A549 (cell line): Measurements from ENCODE around the gene MRPS26. TPM values are rescaled to one million over a fixed set of nuclear protein-coding genes. Genes with fewer than 3 reads are reported as not detected.

ENCODE experiments used
- ATAC-seq, 2 experiments: fragments of 200-7000 bp in 1 of 2; fragments of >200 bp in 1 of 2; cut with Nextera tagmentation in 1 of 2; cut with Tn5 transposase in 1 of 2; 3 replicates each; pipeline versions ENCODE4 v1.8.0 to v1.9.1; 2018 to 2020; ENCODE audit warnings: mild to moderate bottlenecking in 1 of 2, moderate library complexity in 1 of 2
- CTCF ChIA-PET: fragments of 300-600 bp; sonication (Branson Sonifier 250); formaldehyde crosslinking; extraction: SDS; loops from one replicate; lab custom pipeline; 2021; ENCODE audit warnings: antibody characterized with exemption, inconsistent platforms; lab: Yijun Ruan, JAX
- POLR2A ChIA-PET: fragments of 350-600 bp; formaldehyde crosslinking; extraction: SDS; loops from one replicate; lab custom pipeline; 2021; ENCODE audit warnings: antibody characterized with exemption, inconsistent platforms; lab: Yijun Ruan, JAX
- DNase-seq, 2 experiments: peaks; one replicate each; pipeline versions ENCODE4 v3.0.0 to v3.0.0-alpha.2; 2011 to 2016; ENCODE audit warnings: low read depth in 1 of 2, low spot score in 1 of 2
- FAIRE-seq: peaks from 2 replicates; lab custom pipeline; 2011; peaks lifted over from hg19 to GRCh38; lab: Jason Lieb, UNC
- H3K27ac ChIP-seq, 2 experiments: fragments of >200 bp; sonication (Bioruptor Twin); formaldehyde crosslinking; 3 replicates each; pipeline ENCODE4 v1.5.1; 2016 to 2017
- H3K4me1 ChIP-seq: fragments of >200 bp; sonication (Bioruptor Twin); formaldehyde crosslinking; 3 replicates; pipeline ENCODE4 v1.6.1; 2016
- H3K4me2 ChIP-seq: fragments of >200 bp; sonication (Bioruptor Twin); formaldehyde crosslinking; 3 replicates; pipeline ENCODE4 v1.6.1; 2016
- H3K4me3 ChIP-seq: fragments of >200 bp; sonication (Bioruptor Twin); formaldehyde crosslinking; 3 replicates; pipeline ENCODE4 v1.5.1; 2016
- H3K9me3 ChIP-seq: fragments of >200 bp; sonication (Bioruptor Twin); formaldehyde crosslinking; 3 replicates; pipeline ENCODE4 v1.6.1; 2016
- CBX8 ChIP-seq: fragments of 200-600 bp; sonication (generic); IDR thresholded peaks from 2 replicates; pipeline ENCODE4 v1.6.1; 2016
- CHD2 ChIP-seq: fragments of 150-350 bp; IDR thresholded peaks from 2 replicates; pipeline ENCODE4 v1.6.1; 2014; ENCODE audit warnings: low read length; ENCODE audit not compliant: partially characterized antibody
- CHD4 ChIP-seq: fragments of 200-600 bp; sonication (generic); IDR thresholded peaks from 2 replicates; pipeline ENCODE4 v1.6.1; 2016; ENCODE audit warnings: antibody characterized with exemption, mild to moderate bottlenecking, borderline replicate concordance
- EHMT2 ChIP-seq: fragments of 200-600 bp; sonication (generic); IDR thresholded peaks from 2 replicates; pipeline ENCODE4 v1.6.1; 2016; ENCODE audit warnings: antibody characterized with exemption, low read depth, mild to moderate bottlenecking, moderate library complexity
- ESRRA ChIP-seq: fragments of 150-350 bp; IDR thresholded peaks from 2 replicates; pipeline ENCODE4 v1.6.1; 2014; ENCODE audit warnings: mild to moderate bottlenecking, low read length, borderline replicate concordance
- HDAC2 ChIP-seq: fragments of 200-600 bp; sonication (generic); IDR thresholded peaks from 2 replicates; pipeline ENCODE4 v1.6.1; 2016
- KDM1A ChIP-seq: fragments of 200-600 bp; sonication (generic); IDR thresholded peaks from 2 replicates; pipeline ENCODE4 v1.6.1; 2016; ENCODE audit warnings: low read depth, mild to moderate bottlenecking
- MYC ChIP-seq: IDR thresholded peaks from 2 replicates; pipeline ENCODE4 v1.6.1; 2012; ENCODE audit warnings: mild to moderate bottlenecking, inconsistent platforms, low read length, improper control_type of control experiment, borderline replicate concordance
- NPAS2 ChIP-seq: fragments of 250-450 bp; sonication (Bioruptor Pico); IDR thresholded peaks from 2 replicates; pipeline ENCODE4 v1.8.0; 2022; ENCODE audit warnings: mild to moderate bottlenecking, moderate library complexity, borderline replicate concordance
- NR3C1 ChIP-seq: fragments of >200 bp; sonication (Bioruptor Twin); formaldehyde crosslinking; IDR thresholded peaks from 3 replicates; pipeline ENCODE4 v1.6.1; 2017
- POLR2A ChIP-seq: IDR thresholded peaks from 2 replicates; pipeline ENCODE4 v1.6.1; 2012; ENCODE audit warnings: mild to moderate bottlenecking, low read length
- RAD21 ChIP-seq, 2 experiments: fragments of >200 bp in 1 of 2; sonication (Bioruptor Twin) in 1 of 2; formaldehyde crosslinking in 1 of 2; IDR thresholded peaks in 1 of 2; conservative IDR thresholded peaks in 1 of 2; 2 replicates in 1 of 2; 3 replicates in 1 of 2; pipeline ENCODE4 v1.6.1; 2012 to 2018; ENCODE audit warnings: inconsistent platforms in 1 of 2
- RFX5 ChIP-seq: fragments of 450-650 bp; IDR thresholded peaks from 2 replicates; pipeline ENCODE4 v1.7.1; 2014; ENCODE audit warnings: antibody characterized with exemption, mild to moderate bottlenecking, moderate library complexity
- RNF2 ChIP-seq: fragments of 200-600 bp; sonication (generic); IDR thresholded peaks from 2 replicates; pipeline ENCODE4 v1.6.1; 2016; ENCODE audit warnings: low read depth, mild to moderate bottlenecking, antibody characterized with exemption, moderate library complexity, borderline replicate concordance
- TP53 ChIP-seq: fragments of 250-450 bp; sonication (Bioruptor Pico); IDR thresholded peaks from 2 replicates; pipeline ENCODE4 v1.5.0; 2021; ENCODE audit warnings: mild to moderate bottlenecking, moderate library complexity
- WGBS: methylation state at CpG from one replicate; pipeline ENCODE4 v1.1.6; 2017; ENCODE audit errors: missing lambda C conversion rate; 5-methylcytosine and 5-hydroxymethylcytosine counted together
- polyA plus RNA-seq, 4 experiments: library from polyadenylated mRNA; depleted of rRNA in 3 of 4; stranded (reverse); fragments of >200 nt; fragmentation: RNase III in 1 of 4; extraction: RNeasy Plus Mini Kit Qiagen cat#74134 plus additional on column Dnase treatment in 1 of 4; gene quantifications; 2 replicates in 3 of 4; 3 replicates in 1 of 4; pipeline ENCODE4 v1.2.3, GENCODE V29; 2011 to 2017
- TF ChIP-seq, protein P1 (sequence below): fragments of 250-450 bp; sonication (Bioruptor Pico); IDR thresholded peaks from 2 replicates; pipeline ENCODE4 v1.5.0; 2020; ENCODE audit warnings: low read depth, mild to moderate bottlenecking, moderate library complexity
- TF ChIP-seq, protein P2 (sequence below): fragments of >200 bp; sonication (Bioruptor Twin); formaldehyde crosslinking; IDR thresholded peaks from 3 replicates; pipeline ENCODE4 v1.6.1; 2016
- TF ChIP-seq, protein P3 (sequence below): fragments of 250-450 bp; sonication (Bioruptor Pico); IDR thresholded peaks from 2 replicates; pipeline ENCODE4 v1.5.0; 2021; ENCODE audit warnings: mild to moderate bottlenecking, moderate library complexity, borderline replicate concordance
- TF ChIP-seq, protein P4 (sequence below): fragments of >200 bp; sonication (Bioruptor Twin); formaldehyde crosslinking; IDR thresholded peaks from 3 replicates; pipeline ENCODE4 v1.5.1; 2016

MRPS26 gene
- polyA plus RNA-seq, 2 of the 4 experiments (the other 2 are of a cell fraction): 69.4 to 111 TPM

DNA sequence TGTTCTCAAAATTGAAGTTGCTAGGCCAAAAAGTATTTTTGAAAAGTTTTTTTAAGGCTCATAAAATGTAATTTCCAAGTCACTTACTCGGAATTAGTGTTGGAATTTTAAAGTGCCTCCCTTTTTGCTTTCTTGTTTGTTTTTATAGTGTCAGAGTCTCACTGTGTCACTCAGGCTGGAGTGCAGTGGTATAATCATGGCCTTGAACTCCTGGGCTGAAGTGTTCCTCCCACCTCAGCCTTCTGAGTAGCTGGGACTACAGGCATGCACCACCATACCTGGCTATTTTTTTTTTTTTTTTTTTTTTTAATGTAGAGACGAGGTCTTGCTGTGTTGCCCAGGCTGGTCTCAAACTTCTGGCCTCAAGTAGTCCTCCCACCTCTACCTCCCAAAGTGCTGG is 42.4 kb upstream of the MRPS26 start (continued):
- TF ChIP-seq, protein P1, sequence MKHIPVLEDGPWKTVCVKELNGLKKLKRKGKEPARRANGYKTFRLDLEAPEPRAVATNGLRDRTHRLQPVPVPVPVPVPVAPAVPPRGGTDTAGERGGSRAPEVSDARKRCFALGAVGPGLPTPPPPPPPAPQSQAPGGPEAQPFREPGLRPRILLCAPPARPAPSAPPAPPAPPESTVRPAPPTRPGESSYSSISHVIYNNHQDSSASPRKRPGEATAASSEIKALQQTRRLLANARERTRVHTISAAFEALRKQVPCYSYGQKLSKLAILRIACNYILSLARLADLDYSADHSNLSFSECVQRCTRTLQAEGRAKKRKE (CRISPR knock-in tag): no peak
- TF ChIP-seq, protein P2, sequence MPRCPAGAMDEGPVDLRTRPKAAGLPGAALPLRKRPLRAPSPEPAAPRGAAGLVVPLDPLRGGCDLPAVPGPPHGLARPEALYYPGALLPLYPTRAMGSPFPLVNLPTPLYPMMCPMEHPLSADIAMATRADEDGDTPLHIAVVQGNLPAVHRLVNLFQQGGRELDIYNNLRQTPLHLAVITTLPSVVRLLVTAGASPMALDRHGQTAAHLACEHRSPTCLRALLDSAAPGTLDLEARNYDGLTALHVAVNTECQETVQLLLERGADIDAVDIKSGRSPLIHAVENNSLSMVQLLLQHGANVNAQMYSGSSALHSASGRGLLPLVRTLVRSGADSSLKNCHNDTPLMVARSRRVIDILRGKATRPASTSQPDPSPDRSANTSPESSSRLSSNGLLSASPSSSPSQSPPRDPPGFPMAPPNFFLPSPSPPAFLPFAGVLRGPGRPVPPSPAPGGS: no peak
- no peak for TF ChIP-seq NPAS2 (CRISPR knock-in tag)
- TF ChIP-seq, protein P3, sequence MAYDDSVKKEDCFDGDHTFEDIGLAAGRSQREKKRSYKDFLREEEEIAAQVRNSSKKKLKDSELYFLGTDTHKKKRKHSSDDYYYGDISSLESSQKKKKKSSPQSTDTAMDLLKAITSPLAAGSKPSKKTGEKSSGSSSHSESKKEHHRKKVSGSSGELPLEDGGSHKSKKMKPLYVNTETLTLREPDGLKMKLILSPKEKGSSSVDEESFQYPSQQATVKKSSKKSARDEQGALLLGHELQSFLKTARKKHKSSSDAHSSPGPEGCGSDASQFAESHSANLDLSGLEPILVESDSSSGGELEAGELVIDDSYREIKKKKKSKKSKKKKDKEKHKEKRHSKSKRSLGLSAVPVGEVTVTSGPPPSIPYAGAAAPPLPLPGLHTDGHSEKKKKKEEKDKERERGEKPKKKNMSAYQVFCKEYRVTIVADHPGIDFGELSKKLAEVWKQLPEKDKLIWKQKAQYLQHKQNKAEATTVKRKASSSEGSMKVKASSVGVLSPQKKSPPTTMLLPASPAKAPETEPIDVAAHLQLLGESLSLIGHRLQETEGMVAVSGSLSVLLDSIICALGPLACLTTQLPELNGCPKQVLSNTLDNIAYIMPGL (CRISPR knock-in tag): no peak
- TF ChIP-seq TP53 (CRISPR knock-in tag): no peak
- TF ChIP-seq MYC: no peak
- TF ChIP-seq CHD4: no peak

DNA sequence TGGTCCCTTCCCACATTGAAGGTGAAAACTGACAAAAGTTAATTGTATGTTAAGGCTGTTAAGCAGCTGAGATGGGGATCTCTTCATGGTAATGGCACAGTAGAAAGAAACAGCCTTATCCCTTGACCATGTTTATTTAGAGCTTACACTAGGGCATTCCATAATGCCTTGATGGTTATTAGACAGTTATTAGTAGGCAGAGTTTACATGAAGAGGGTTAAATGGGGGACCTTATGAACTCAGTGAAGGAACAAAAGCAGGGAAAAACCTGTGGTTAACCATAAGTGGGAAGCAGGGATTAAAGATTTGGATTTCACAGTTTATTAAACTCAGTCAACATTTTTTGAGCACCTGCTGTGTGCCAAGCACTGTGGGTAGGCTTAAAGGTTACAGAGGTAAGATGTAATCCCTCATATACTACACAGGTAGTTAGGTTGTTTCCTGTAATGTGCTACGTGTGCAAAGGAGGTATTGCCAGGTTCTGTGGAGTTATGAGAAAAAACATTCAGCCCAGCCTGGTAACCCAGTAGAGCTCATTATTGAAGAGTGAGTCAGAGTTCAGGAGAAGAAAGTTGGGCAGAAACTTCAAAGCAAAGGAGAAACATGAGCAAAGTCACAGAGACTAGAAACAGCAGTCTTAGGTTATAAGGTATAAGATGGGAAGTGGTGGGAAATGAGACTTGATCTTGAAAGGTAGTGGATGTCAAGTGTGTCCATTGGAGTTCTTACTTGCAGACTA is 34.7 kb upstream of the MRPS26 start:
- no peak overlapping the region for H3K4me3 ChIP-seq
- peaks cover 11% of the 10 kb centered on the region; the same call in 2 of the 3 replicates for H3K4me1 ChIP-seq
- TF ChIP-seq, protein P1 (CRISPR knock-in tag): no peak
- no peak for TF ChIP-seq ESRRA
- TF ChIP-seq EHMT2: no peak
- no peak for TF ChIP-seq HDAC2
- no peak for TF ChIP-seq KDM1A
- TF ChIP-seq RAD21 (conservative IDR thresholded peaks at IDR 0.05 in 1 of 2, IDR thresholded peaks at IDR 0.05 in 1 of 2): no peak
- no peak for TF ChIP-seq CHD4
- no peak for TF ChIP-seq NR3C1
- TF ChIP-seq, all 56 proteins: peak for 0
- H3K4me2 ChIP-seq: no peak overlapping the region
- no peaks in the 10 kb centered on the region for H3K9me3 ChIP-seq
- ChIA-PET CTCF (interaction anchor here (0.8 to 4.3 kb wide), 4 partner anchors 10 to 267 kb away, joined by 3 to 27 read pairs (median 3); no protein-coding TSS in a partner anchor), POLR2A (no interaction called here)
- WGBS: 73% methylated on average over 1 of the region's 1 CpG
- H3K27ac ChIP-seq: no peak overlapping the region
- FAIRE-seq (peak; percentile 63), DNase-seq (no peak), ATAC-seq (peak in 1 of 2 experiments; percentile 42; a peak in 3 of 6 replicates)

DNA sequence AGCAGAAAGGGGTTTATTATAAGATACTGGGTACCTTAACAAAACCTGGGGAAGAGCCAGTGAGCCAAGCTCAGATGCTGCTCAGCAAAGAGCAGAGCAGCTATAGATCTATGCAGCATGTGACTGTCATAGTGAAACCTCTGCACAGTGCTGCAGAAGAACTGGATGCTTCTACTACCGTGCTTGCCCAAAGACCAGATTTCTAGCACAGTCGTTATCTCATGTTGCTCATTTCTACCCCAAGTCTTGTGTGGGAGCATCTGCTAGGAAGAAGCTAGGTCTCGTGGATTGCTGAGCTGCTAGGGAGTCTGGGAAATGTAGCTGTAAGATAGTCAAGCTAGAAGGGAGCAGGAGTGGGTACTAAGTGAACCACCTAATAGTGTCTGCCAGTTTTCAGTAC is 34.1 kb upstream of the MRPS26 start:
- peak in 1 of 2 experiments; percentile 38; a peak in 3 of 6 replicates for ATAC-seq

More for the DNA sequence above, 34.1 kb upstream of the MRPS26 start:
- H3K27ac ChIP-seq: no peak overlapping the region
- TF ChIP-seq RFX5 (no peak), CHD2 (no peak), CBX8 (no peak), RNF2 (no peak), RAD21 (conservative IDR thresholded peaks at IDR 0.05 in 1 of 2, IDR thresholded peaks at IDR 0.05 in 1 of 2) (no peak), POLR2A (no peak)
- TF ChIP-seq, protein P4, sequence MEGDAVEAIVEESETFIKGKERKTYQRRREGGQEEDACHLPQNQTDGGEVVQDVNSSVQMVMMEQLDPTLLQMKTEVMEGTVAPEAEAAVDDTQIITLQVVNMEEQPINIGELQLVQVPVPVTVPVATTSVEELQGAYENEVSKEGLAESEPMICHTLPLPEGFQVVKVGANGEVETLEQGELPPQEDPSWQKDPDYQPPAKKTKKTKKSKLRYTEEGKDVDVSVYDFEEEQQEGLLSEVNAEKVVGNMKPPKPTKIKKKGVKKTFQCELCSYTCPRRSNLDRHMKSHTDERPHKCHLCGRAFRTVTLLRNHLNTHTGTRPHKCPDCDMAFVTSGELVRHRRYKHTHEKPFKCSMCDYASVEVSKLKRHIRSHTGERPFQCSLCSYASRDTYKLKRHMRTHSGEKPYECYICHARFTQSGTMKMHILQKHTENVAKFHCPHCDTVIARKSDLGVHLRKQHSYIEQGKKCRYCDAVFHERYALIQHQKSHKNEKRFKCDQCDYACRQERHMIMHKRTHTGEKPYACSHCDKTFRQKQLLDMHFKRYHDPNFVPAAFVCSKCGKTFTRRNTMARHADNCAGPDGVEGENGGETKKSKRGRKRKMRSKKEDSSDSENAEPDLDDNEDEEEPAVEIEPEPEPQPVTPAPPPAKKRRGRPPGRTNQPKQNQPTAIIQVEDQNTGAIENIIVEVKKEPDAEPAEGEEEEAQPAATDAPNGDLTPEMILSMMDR: no peak
- TF ChIP-seq, protein P1 (CRISPR knock-in tag): no peak
- CTCF ChIA-PET: interaction anchor here (0.8 to 4.3 kb wide), 3 partner anchors 10 to 268 kb away, joined by 3 to 27 read pairs (median 3); no protein-coding TSS in a partner anchor
- H3K4me3 ChIP-seq: no peak overlapping the region
- WGBS: 93% methylated on average over 3 of the region's 3 CpGs
- DNase-seq (no peak), FAIRE-seq (no peak)
- no peaks in the 10 kb centered on the region for H3K9me3 ChIP-seq
- POLR2A ChIA-PET: no interaction called here
- H3K4me1 ChIP-seq: peaks cover 11% of the 10 kb centered on the region; the same call in 2 of the 3 replicates
- no peak overlapping the region for H3K4me2 ChIP-seq
